SW 1271 (cell line): ENCODE results near the gene SNX3.

Source experiments
- DNase-seq, 2 experiments: peaks; one replicate each; lab custom pipeline; 2025; lab: John Stamatoyannopoulos, UW

The SNX3 gene

DNA sequence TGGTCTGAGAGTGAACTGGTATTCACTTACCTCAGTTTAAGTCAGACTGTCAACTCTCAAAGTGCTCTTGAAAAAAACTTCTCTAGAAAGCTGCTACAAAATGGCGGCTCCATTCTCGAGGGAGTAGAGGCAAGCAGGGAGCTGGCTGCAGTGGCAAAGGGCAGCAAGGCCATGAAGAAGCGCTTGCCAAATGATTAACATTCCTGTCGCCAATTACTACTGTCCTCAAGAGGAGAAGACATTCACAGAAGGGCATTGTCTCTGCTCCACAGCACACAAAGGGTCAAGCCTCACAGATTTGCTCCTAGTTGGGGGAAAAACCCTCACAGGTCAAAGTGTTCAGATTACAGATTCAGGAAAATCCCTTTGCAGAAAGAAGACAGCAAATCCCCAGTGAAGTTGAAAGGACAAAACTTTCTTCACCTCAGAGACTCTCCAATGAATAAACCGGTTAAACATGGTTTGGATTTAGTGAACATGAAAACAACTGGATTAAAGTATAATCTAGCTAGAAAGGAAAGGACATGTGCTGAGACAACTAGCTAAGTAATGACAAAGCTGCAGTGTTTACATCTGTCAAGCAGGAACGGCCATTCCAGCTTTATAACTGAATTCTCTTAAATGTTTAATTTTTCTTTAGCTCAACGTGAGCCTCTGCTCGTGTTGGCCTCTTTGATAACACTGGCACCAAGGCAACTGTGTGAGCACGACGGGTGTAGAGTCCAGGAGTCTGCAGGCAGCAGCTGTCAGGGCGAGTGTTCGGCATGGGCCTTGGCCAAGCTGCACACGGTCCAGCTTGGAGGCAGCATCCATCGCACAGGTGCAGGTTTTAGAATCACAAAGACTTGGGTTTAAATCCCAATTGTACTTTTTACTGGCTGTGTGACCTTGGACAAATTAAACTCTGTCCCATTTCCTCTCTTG, 57.4 kb downstream of the SNX3 start:
- no peak for DNase-seq

DNA sequence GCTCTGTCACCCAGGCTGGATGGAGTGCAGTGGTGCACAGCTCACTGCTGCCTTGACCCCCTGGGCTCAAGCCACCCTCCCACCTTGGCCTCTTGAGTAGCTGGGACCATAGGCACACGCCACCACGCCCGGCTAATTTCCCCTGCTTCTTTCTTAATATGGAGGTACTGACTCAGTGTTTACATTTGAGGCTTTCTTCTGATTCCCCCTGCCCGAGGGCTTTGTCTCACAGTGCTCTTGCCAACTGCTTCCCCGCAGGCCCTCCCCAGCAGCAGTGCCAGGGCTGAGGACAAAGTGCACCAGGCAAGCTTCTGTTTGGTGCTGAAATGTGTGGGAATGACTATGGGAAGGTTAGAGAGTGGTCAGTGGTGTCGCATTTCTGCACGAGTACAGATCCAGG, 60.2 kb downstream of the SNX3 start:
- DNase-seq = no peak

DNA sequence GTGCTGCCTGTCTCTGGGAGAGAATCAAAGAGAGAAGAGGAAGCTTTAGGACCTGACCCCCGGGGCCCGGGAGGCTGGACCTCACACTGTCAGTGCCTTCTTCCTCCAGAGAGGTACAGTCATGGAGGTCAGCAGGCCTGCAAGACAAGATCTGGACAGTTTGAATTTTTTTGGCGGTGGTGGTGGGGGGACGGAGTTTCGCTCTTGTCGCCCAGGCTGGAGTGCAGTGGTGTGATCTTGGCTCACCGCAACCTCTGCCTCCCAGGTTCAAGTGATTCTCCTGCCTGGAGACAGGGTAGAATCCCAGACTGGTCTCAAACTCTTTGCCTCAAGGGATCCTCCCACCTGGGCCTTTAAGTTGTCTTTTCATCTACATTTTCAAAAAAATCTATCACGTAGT, 60.7 kb downstream of the SNX3 start:
- DNase-seq = no peak

DNA sequence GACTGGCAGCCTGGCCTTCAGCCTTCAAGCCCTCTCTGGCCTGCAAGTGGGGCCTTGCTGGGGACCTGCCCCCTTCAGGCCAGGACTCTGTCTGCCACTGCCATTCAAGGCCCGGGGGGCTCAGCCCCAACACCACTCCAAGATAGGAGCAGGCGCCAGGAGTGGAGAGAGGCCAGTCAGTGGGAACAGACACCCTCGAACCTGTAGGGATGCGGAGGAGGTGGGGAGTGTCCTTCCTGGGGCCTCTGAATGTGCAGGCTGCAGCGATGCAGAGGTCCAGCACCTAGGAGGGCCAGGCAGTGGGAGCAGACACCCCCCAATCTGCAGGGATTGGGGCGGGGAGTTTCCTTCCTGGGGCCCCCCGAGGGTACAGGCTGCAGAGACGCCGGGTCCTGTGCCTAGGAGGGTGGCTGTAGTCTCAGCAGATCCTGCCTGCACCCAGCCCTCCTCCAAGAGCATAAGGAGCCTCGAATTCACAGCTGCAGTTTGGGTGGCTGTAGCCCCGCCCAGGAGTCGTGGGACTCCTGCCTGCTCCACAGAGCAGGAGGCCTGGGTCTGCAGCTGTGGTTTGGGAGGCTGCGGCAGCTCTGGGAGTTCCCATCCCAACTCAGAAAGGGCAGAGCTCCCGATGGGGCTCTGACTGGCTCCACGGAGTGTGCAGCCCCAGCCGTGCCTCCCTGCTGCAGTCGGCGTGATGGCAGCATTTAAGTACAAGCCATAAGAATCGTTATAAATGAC, 61.9 kb downstream of the SNX3 start:
- DNase-seq = no peak

DNA sequence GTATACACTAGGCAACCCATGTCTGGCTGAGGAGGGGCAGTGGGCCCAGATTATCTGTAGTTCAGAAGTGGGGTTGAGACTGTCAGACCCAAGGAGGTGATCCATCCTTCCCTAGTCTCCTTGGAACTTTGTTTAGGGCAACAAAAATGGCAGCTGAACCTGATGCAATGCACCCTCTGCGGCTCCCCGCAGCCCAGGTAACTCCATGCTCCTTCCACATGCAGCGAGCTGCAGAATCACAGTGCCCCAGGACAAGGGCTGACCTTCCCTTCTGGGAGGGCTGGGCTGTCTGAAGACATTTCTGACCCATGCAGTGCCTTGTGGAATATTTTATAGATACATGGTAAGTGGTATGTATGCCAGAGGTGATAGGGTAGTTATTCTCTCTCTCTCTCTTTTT, 65.6 kb downstream of the SNX3 start:
- DNase-seq = no peak

DNA sequence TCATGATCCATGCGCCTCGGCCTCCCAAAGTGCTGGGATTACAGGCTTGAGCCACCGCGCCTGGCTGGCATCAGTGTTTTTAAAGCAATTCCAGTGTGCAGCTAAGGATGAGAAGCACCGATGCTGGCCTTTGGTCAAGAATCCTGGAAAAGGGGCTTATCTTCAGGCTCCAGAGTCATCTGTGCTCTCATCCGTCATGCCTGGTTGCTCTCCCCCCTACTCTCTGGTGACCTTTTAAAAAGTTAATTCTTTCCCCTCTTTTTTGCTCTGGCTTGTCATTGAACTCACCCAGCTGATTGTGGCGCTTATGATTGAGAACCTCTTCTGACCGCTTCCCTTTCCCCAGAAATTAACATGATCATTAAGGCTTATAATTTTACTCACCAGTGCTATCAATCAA, 66.3 kb downstream of the SNX3 start:
- DNase-seq = no peak

DNA sequence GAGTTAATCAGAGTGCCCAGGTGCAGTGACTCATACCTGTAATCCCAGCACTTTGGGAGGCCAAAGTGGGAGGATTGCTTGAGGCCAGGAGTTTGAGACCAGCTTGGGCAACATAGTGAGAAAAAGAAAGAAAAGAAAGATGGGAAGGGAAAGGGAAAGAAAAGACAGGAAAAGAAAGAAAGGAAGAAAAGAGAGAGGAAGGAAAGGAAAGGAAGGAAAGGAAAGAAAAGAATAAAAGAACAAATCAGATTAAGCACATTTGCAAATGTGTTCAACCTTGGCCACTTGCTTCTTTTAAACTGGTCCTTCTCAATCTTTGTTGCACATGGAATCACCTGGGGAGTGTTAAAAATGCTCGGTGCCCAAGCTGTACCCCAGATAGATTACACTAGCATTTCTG, 67.0 kb downstream of the SNX3 start:
- DNase-seq = no peak

DNA sequence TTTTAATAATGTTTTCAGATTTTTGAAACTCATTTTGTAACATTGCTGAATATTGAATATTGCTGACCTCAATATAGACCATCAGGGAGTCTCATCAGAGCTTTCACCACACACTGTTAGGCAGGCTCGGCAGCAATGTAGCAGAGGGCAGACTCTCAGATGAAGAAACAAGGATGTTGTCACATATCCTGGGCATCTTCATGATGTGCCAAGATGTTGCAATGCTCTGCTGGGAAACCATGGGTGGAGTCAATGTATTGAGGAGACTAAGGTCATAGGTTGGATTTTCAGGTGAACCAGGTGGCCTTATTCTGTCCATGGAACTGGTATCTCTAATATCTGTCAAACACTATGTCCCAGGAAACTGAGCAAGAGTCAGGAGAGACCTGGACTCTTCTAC, 67.7 kb downstream of the SNX3 start:
- no peak for DNase-seq

DNA sequence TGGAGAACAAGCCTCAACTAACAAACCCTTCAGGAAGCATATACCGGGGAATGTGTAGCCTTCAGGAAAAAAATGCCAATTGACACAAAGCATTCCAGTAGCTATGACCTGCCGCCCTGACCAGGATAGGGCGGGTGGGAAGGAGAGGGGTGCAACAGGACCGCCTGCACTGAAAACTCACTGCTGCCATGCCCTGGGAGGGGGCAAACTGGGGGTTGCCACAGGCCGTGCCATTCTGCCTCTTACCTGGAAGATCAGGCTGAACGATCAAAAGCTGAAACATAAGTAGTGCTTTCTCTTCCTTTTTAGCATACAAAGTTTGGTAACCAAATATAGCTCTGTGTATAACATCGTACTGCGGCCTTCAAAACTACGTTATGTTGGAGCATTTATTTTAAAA, 73.3 kb downstream of the SNX3 start:
- no peak for DNase-seq

DNA sequence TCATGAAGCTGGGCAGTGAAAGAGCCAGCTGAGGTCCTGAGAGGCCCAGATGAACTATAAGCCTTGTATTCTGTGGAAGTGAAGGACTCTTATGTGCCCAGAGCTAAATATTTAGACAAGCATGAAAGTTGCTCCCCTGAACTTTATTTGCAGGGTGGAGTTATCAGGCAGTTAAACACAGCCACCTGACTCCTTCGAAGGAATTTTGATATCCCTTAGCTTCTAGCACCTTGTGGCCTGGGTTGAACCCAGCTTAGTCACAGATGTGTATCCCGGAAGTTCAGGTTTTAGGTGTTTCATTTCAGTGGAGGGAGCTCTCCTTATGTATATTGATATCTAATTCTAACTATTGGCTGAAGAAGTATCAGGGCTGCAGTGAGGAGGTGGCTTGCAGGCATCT, 74.6 kb downstream of the SNX3 start:
- no peak for DNase-seq

DNA sequence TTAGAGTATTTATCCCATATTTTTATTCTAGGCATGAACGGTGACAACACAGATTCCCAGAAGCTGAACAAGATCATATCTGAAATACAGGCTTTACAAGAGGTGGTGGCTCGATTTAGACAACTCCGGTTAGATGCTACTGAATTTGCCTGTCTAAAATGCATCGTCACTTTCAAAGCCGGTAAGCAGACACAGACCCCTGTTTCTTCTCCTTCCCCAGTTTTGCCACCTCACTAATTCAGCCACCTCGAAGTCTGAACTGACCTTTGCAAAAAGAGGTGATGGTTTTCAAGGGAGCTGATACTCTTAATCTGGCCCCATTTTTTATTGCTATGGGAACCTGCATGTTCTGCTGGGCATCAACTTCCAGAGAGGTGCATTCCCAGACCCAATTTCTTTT, 80.1 kb downstream of the SNX3 start:
- no peak for DNase-seq

DNA sequence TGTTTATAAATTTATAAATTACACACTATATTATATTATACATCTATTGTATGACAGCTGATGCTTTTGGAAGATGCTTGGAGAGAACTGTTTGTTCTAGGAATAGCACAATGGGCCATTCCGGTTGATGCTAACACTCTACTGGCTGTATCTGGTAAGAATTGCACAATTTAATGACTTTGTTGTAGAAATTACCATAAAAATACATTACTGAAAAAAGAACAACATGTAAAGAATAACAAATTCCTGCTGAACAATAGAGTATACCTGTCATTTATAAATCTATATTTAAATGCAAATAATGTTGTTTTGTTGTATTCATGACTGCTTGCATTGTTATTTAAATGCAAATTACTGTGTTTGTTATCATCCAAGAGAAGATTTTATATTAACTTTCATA, 80.6 kb downstream of the SNX3 start:
- DNase-seq = no peak

DNA sequence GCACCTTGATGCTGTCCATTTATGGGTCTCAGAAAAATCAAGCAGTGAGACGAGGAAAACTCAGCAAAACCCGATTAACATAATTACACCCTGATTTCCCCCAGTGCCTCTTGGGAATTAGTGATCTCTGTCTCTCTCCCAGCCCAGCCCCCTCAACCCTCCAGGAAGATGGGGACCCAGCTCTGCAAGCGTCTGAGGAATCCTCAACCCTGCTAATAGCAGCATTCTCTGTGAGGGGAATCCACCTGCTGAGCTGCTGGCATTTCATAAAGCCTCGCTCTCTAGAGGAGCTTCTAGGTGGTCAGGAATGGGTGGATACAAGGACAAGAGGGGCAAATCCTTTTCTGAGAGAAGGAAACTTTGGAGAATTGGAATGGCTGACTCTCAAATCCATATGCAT, 81.1 kb downstream of the SNX3 start:
- no peak for DNase-seq

DNA sequence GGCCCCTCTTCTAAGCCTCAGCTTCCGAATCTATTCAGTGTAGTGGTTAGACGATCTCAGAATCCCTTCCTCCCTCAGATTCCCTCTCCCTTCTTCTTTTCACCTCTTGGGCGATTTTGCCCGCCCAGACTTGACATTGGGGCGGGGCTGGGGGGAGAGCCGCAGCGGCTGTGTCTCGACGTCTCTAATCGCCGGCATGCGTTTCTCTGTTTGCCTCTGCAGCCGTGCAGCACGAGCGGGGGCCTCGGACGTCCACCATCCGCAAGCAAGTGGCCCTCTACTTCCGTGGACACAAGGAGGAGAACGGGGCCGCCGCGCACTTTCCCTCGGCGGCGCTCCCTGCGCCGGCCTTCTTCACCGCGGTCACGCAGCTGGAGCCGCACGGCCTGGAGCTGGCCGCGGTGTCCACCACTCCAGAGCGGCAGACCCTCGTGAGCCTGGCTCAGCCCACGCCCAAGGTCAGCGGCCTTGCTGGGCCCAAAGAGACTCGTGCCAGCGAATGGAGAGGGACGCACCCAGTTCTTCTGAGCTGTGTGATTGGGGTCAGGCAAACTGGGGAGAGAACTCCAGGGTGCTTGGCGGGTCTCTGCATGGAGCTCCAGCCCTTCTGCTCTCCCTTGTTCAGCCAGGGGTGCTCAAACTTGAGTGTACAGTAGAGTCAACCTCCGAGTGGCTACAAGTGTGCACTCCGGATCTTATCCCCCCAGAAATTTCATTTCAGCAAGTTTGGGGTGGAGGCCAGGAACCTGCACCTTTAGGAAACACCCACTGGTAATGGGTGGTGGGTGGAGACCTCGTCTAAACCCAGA, 84.4 kb downstream of the SNX3 start:
- DNase-seq = no peak

DNA sequence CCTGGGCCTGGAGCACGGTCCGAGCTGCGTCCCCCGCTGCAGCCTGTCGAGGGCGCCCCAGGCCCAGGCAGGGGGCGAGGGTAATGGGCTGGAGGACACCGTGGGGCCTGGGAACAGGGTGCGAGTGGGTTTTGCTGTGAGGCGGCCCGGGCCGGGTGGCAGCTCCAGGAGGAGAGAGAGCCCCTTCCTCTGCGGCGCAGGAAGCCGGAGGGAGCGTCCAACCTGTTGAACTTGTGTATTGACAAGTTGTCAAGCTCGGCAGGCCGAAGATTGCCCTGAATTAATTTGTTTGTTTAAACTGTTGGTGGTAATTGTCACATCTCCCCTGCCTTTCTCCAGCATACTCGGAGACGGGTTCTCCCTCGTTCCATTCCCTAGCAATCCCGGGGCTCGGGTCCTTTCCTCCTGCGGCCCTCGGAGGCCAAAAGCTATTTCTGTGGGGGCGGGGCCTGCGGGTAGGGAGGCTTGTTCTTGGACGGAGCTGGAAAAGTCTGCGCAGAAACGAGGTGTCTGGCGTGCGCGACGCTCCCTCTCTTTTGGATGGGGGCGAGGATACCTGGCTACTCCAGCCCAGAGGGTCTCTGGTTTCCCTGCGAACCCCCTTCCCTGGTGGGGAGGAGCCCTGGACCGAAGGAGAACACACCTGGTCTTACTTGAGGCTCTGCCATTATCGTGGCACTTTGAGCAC, 85.1 kb downstream of the SNX3 start:
- no peak for DNase-seq

DNA sequence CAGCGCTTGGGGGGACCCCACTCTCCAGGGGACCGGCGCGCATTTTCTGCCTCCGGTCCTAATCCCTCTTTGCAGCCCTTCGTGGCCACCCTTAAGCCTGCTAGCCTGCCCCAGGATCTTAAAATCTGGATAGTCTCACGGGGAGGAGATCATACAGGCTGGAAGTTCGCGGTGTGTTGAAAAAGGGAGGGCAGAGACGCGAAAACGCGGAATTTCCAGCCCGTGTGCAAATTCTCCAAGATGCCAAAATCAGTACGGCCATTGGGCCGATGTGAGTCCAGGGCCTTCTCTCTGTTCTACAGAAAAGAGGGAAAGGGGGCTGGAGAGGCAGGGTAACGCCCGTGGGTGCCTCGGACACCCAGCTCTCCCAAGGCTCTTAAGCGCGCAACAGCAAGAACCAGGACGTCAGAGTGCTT, 85.7 kb downstream of the SNX3 start:
- no peak for DNase-seq

DNA sequence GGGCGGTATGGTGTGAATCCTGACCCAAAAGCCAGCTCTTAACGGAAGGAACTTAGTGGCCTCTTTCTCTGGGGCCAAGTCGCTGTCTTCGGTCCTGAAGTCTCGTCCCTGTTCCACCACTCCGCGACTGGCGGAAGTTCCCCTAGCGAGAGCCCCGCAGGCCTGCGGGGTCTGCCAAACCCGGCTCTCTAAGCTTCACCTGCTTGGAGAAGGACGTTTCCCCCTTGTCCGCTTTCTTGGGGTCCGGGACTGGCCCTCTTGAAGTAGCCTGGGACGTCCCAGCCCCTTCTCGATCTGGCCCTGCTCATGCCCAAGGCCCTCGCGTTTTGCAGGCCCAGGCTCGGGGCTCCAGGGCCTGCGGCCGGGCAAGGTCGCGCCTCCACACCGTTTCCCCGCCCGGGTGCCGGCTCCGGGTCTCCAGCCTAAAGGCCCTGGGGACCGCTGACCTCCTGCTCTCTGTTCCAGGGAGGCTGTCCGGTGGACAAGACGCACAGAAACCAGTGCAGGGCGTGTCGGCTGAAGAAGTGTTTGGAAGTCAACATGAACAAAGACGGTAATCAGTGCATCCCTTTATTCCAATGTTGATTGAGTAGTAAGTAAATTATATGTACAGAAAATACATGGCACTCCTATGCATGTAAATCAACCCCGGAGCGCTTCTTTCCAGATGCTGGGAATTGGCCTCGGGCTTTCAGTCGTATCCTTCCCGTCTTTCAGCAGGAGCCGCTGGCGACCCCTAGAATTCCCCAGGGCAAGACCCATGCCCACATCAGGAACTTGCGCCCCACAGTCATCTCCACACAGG, 86.3 kb downstream of the SNX3 start:
- no peak for DNase-seq

DNA sequence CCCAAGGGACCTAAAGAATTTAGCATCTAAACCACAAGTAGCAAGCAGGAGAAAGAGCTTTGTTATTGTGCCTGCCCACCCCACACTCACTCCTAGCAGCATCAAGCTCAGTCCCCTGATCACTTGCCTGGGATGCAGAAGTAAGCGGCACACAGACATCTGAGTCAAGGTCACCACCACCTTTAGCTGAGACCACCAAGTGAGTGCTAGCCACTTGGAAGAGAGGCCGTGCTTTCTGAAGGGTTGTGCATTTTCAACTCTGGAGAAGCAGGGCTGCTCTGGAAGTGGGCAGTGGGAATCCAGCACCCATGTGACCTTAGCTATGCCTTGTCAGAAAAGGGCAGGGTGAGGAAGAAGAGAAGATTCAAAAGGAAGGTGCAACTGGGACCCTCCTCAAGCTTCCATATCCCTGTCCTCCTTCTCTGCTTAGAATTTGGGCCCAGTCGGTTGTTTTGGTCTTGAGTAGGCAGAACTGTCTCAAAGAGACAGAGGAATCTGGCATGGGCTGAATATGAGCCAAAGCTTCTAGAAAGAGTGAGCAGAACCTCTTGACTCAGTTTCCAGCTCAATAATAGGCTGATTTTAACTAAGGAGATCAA, 88.8 kb downstream of the SNX3 start:
- no peak for DNase-seq

DNA sequence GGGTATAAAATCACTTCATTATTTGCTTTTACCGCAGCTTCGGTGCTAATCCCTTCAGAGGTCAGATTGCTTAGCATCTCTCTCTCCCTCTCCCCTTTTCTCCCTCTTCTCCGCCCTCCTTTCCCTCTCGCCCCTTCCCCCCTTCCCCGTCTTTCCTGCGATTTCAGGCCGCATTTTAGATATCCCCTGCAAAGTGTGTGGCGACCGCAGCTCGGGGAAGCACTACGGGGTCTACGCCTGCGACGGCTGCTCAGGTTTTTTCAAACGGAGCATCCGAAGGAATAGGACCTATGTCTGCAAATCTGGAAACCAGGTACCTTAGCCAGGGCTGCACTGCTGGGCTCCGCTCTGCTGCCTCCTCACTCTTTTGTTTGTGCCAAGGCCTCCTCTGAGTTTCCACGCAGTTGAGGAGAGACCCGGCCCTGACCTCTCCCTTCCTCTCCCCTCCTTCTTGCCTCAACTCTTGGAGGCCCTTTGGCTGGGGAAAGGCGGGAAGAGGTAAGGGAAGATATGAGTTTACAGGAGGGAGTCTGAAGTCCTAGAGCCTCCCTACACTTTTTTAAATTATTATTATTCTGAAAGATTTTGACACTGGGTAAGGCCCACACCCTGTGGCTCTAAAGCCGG, 89.4 kb downstream of the SNX3 start:
- DNase-seq = no peak
